ENCODE measurements around the gene SV2C.
A peak's percentile ranks its signal among the peaks of the same experiment; 100 is the strongest.
"Not testable (repeated sequence)": the region's sequence is repeated elsewhere in the genome, so short reads cannot be mapped to it uniquely, and the experiment has no call there.

SV2C gene

GRCh38 chr5:76204713-76205112 lies 121.5 kb downstream of the SV2C start:
- no peak for DNase-seq

- no peak for DNase-seq
Observed at GRCh38 chr5:76207120-76207519, 123.9 kb downstream of the SV2C start.

DNA sequence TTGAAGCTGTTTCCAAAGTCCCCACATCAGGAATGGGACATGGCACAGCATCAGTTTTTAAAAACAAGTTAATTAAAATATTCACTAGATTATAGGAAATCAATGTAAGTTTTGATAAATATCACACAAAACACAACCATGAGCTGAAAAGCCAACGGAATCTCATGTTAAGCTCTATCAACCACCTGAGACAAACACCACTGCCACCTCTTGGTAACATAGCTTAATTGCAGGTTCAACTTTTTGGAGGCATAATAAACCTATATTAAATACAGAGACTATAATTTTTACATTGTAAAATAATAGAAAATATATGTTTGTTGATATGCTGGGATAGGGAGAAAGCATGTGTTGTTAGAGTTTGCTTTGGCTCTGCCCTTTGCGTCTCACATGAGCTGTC lies 126.1 kb downstream of the SV2C start:
- DNase-seq, result no peak

DNA sequence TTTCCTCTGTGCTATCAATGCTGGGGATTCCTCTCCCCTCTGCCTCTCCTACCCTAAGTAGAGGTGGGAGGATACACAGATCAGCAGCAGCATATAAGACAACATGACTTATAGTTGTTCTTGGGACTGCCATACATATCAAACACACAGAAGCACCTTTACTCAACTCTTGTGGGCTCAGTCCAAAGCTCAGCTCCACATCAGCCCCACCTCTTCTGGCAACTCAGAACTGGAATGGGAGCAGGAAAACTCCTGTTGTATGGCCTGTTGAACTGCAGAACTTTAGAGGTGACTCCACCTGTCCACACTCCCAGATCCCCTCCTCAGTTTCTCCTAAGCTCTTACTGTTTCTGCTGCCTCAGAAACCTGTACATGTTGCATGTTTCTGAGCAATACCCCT lies 127.8 kb downstream of the SV2C start:
- no peak for DNase-seq

GRCh38 chr5:76213858-76214257 lies 130.7 kb downstream of the SV2C start:
- DNase-seq, result no peak

DNA sequence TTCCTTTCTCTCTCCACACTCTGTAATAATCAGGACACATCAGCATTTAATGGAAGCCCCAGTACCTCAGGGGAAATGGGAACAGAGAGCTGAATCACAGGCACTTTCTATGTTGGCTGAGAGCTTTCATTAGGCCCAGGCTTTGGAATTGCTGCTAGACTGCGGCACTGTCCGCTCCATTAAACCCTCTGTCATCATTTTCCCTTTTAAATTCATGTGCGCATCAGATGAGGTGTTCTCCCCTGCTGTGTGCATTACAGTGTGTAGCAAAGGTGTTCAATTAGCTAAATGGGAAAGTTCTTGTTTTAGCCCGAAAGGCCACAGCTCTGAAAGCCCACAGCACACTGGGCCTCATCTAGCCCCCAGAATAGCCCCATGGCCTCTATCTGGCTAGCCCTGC lies 133.6 kb downstream of the SV2C start:
- no peak for DNase-seq

GRCh38 chr5:76219636-76220035 lies 136.5 kb downstream of the SV2C start:
- DNase-seq, result no peak

- DNase-seq, result no peak
Observed at GRCh38 chr5:76221311-76221710, 138.1 kb downstream of the SV2C start.

DNA sequence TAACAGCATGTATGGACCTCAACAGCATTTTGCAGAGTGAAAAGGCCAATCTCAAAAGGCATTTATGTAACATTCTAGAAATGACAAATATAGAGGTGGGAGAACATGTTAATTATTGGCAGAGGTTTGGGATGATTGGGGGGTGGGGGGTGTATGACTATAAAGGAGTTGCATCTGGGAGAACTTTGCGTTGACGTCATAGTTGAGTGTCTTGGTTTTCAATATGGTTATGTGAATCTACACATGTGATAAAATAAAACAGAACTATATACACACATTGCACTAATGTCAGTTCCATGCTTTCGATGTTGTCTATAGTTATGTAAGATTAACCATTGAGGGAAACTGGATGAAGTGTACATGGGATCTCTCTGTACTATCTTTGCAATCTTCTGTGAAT lies 139.1 kb downstream of the SV2C start:
- no peak for DNase-seq

DNA sequence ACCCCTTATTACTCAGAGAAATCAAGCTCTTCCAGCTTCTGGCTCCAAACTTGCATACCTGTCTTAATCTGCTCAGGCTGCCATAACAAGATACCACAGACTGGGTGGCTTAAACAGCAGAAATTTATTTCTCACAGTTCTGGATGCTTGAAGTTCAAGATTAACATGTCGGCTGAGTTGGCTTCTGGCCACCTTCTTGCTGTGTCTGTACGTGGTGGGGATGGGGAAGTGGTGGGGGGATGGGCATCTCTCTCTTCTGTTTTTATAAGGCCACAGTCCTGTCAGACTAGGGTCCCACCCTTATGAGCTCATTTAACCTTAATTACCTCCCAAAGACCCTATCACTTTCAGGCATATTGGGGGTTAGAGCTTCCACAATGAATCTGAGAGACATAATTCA lies 140.5 kb downstream of the SV2C start:
- no peak for DNase-seq

DNA sequence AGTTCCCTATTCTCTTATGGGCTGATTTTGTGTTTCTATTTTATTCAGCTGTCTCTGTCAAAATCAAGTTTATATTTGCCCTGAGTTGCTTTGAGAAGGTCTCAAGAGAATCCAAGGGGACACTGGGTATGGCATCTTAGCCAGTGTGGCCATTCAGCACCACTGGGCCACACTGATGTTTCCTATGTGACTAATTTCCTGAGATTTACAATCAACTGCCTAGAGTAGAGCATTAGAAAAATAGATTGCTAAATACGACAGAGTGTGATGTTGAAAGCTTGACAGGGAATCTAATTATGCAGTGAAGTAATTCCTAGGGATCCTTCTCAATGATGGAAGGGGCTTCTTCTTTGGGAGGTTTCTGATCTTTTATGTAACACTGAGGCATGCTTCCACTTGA lies 141.7 kb downstream of the SV2C start:
- DNase-seq, result no peak

DNA sequence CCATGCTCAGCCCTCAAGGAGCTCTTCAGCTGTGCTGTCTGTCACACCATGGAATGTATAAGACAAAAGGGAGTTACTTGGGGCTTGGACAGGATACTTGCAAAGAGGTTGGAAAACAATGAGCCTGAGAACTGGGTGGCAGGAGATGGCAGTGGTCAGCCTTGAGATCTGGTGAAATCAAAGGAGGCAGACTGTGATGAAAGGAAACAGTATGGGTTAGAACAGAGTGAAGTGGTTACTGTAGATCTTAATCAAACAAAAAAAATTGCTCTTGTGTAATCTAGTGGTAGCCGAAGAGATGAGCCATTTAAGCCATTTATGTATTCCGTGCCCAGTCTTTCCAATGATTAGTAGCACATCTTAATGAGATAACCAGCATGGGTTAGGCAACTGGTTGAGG lies 142.2 kb downstream of the SV2C start:
- DNase-seq, result no peak

DNA sequence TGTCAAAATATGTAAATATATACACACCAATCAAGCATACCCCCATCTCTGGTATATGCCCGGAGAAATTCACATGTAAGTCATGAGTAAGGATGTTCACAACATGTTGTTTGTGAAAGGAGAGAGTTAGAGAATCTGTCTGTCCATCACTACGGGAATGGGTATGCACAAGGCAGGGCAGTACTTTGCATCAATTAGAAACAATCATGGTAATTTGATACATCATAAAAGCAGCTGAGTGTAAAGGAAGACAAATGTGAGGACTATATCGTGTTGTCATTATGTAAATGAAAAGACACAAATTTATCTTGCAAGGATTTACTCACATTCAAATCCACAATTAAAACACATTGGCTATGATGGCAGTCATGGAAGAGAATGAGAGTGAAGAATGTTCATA lies 146.7 kb downstream of the SV2C start:
- DNase-seq, result no peak

GRCh38 chr5:76230711-76231285 lies 147.6 kb downstream of the SV2C start:
- DNase-seq, result no peak

DNA sequence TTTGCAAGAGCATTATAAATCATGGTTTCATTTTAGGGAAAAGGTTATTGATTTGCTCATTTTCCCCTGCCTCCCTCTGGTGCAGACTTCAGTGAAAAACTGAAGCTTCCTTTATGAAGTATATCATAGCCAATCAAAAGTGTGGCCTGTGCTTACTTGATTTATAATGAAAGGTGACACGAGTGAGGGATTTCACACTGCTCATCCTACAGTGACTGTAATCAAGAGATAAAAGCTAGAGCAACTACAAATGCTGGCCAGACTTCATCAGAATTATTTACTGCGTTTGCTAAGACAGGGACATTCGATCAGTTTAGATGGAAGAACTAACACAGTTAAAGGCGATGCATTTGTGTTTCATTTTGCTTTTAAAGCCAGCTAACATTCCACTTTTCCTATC lies 151.5 kb downstream of the SV2C start:
- DNase-seq, result no peak

DNA sequence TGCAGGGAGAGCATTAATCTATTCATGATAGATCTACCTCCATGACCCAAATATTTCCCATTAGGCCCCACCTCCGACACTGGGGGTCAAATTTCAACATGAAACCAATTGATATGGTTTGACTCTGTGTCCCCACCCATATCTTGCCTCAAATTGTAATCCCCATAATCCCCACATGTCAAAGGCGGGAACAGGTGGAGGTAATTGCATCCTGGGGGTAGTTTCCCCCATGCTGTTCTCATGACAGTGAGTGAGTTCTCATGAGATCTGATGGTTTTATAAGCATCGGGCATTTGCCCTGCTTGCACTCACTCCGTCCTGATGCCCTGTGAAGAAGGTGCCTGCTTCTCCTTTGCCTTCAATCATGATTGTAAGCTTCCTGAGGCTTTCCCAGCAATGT lies 153.5 kb downstream of the SV2C start:
- no peak for DNase-seq

DNA sequence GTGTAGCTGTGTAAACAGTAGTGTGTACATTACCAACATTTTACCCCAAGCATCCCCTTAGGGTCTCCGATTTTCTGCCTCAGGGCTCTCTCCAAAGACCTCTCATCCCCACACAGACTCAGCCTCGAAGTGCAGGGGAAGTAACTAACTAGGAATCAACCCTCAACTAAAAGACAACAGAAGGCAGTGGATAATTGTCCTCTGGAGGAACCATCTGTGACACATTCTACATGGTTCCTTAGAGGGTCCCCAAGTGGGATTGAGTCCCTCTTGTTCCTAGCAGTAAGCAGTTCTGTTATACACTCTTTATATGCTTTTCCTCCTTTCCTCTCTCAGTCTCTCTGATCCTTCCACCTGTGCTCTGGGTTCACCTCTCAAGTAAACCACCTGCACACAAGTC lies 157.2 kb downstream of the SV2C start:
- no peak for DNase-seq

GRCh38 chr5:76242155-76242554 lies 159.0 kb downstream of the SV2C start:
- DNase-seq, result not testable (repeated sequence)

GRCh38 chr5:76245590-76245989 lies 162.4 kb downstream of the SV2C start:
- no peak for DNase-seq

GRCh38 chr5:76249621-76250020 lies 166.4 kb downstream of the SV2C start:
- DNase-seq, result no peak

DNA sequence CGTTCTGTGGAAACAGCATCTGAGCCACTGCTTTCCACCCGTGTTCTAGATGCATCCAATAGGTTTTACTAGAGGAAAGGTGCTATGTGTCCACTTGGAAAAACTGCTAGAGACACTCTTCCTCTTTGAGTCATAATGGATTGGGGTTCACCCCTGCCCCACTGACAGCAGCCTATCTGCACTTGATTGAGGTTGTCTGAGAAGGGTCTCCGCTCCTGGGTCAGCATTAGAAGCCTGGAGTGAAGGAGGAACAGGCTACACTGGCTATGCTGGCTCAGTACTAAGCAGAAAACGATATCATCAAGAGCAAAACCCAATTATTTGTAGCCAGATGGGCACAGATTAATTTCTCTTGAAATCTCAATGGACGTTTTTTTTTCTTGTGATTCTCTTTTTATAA lies 167.3 kb downstream of the SV2C start:
- no peak for DNase-seq

DNA sequence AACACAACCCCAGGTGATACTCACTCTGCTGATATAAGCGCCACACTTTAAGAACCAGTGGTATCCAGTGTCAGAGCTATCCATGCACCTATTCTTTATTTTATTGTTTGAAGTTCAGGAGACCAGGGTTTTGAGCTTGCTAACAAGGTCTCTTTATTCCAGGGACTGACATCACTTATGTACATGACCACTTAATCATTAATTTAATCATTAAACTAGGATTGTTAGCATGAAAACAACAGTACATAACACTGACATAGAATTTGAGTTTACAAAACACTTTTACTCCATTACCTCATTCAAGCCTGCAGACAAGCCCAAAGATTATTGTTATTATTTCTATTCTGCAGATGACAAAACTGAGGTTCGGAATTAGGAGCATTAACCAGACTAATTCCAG lies 168.5 kb downstream of the SV2C start:
- DNase-seq, result no peak

DNA sequence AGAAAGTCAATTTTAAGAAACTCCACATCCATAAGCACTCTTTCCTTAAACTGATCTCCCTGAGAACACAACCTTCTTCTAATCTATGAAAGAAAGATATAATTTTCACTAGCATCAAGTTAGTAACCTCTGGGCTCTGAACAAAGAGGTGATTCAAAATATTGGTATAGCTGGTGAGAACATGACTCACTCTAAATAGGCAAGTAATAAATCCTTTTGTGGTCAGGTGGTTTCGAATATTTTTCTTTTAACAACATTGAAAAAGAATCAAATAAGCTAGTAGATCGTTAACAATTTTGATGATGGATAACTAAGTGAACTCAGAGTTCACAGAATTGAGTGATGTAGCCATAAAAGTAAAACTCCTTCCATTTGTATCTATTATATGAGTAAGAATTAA lies 169.3 kb downstream of the SV2C start:
- no peak for DNase-seq

DNA sequence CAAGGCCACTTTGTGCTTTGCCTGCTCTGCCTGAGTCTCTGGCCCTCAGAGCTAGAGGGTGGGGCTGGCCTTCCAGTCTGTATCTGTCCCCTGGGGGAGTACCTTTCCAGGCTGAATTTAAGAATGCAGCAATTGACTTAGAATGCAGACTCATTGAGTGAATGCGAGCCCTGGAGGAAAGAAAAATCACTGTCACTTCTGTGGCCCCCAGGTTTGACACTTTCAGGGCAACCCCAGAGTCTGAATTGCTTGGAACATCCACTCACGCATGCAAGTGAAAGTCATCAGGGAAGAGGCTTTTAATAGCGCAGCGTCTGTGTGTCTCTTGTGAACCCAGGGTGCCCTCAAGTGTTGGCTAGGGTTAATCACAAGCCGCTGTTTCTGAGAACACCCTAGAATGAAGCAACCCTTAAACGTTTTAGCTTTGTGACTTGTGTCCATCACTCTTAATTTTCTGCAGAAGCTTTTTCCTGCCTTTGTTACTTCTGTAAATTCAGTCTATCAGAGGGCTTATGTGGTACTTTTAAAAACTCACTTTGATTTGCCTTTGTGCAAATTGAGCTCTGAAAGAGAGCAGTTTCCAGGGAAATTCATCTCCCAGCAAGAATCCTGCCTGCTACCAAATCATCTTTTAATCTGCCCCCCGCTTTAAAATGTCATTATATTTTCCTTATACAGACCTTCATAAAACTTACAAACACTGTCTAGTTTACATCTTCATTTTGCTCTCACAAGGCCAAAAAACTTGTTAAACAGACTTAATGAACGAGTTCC lies 173.1 kb downstream of the SV2C start:
- peak in 1 of 2 experiments; percentile 17 for DNase-seq

DNA sequence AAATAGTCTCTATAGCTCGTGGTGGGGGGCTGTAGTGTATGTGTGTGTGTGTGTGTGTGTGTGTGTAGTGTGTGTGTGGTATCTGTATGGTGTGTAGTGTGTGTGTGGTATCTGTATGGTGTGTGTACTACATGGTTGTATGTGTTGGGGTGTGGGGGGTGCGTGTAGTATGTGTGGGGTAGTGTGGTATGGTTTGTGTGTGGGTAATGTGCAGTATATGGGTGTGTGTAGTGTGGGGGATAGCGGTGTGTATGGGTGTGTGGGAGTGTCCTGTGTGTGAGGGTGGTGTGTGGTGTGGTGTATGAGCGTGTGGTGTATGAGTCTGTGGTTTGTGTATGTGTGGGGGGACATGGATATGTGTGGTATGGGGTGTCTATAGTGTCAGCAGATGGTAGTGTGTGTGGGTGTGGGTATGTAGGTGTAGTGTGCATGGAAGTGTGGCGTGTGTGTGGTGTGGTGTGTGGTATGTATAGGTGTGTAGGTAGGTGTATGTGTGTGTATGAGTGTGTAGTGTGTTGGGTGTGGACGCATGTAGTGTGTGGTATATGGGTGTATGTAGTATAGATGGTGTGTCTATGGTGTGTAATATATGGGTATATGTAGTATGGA lies 174.1 kb downstream of the SV2C start:
- DNase-seq, result no peak

Measured in cerebellar nuclear complex (tissue), 1 donor.